ENCODE measurements around the gene EPHA3.
A peak's percentile ranks its signal among the peaks of the same experiment; 100 is the strongest.

EPHA3 gene

DNA sequence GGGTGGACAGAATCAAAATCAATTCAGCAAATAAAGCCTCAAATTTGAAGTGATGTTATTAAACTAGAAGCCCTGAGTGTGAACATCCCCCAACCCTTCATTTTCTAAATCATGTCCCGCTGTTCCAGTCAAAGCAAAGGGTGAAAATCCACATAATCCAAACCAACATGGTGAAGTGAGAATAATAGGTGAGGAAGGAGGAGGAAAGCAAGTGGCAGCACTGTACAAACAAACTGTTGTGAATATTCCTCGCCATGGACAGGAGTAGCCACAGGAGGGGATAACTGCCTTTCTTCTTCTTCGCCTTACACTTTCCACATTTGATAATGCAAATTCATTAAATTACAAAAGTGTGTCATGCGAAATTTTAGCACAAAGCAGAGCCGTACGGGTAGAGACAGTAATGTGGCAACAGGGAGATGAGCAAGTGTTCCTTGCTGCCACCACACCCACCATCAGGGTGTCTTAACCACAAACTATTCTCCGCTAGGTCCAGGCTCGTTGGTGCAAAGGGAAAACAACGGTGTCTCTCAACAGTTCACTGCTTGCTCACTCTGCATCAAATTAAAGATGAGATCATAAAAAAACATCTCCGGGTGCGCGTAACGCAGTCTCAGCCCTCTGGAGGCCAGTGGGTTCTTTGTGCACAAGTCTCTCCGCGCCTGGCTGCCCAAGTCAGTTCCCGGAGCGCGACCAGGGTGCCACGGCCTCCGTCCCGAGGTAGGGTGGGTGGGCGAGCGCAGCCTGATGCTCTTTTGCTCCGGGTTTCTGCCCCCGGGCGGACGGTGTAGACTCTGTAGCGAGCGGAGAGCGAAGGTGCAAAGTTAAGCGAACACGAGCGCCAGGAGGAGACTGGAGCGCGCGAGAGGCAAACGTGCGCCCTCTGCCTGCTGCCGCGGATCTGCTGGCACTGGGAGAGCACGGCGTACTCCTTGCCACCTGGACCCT is 6.7 kb downstream of the EPHA3 start (continued):
- peak; percentile 89 for TF ChIP-seq ZFP37 (tag by site-specific recombination; IDR thresholded peaks at IDR 0.05)
- peak; percentile 49; the same call in 1 of the 2 replicates for TF ChIP-seq ZNF394 (tag by site-specific recombination; IDR thresholded peaks at IDR 0.05; ENCODE audit: borderline replicate concordance)
- no peak for TF ChIP-seq ZNF248 (tag by site-specific recombination; IDR thresholded peaks at IDR 0.05)
- TF ChIP-seq ZNF423 (tag by site-specific recombination; IDR thresholded peaks at IDR 0.05) = peak; percentile 72
- TF ChIP-seq, protein P1, sequence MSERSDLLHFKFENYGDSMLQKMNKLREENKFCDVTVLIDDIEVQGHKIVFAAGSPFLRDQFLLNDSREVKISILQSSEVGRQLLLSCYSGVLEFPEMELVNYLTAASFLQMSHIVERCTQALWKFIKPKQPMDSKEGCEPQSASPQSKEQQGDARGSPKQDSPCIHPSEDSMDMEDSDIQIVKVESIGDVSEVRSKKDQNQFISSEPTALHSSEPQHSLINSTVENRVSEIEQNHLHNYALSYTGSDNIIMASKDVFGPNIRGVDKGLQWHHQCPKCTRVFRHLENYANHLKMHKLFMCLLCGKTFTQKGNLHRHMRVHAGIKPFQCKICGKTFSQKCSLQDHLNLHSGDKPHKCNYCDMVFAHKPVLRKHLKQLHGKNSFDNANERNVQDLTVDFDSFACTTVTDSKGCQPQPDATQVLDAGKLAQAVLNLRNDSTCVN (tag by site-specific recombination; optimal IDR thresholded peaks at IDR 0.05) = peak; percentile 90
- no peak for TF ChIP-seq ZNF138 (tag by site-specific recombination; IDR thresholded peaks at IDR 0.05; ENCODE audit: borderline replicate concordance)
- TF ChIP-seq ZNF292 (tag by site-specific recombination; IDR thresholded peaks at IDR 0.05; ENCODE audit: borderline replicate concordance, low read depth) = no peak
- TF ChIP-seq, protein P2, sequence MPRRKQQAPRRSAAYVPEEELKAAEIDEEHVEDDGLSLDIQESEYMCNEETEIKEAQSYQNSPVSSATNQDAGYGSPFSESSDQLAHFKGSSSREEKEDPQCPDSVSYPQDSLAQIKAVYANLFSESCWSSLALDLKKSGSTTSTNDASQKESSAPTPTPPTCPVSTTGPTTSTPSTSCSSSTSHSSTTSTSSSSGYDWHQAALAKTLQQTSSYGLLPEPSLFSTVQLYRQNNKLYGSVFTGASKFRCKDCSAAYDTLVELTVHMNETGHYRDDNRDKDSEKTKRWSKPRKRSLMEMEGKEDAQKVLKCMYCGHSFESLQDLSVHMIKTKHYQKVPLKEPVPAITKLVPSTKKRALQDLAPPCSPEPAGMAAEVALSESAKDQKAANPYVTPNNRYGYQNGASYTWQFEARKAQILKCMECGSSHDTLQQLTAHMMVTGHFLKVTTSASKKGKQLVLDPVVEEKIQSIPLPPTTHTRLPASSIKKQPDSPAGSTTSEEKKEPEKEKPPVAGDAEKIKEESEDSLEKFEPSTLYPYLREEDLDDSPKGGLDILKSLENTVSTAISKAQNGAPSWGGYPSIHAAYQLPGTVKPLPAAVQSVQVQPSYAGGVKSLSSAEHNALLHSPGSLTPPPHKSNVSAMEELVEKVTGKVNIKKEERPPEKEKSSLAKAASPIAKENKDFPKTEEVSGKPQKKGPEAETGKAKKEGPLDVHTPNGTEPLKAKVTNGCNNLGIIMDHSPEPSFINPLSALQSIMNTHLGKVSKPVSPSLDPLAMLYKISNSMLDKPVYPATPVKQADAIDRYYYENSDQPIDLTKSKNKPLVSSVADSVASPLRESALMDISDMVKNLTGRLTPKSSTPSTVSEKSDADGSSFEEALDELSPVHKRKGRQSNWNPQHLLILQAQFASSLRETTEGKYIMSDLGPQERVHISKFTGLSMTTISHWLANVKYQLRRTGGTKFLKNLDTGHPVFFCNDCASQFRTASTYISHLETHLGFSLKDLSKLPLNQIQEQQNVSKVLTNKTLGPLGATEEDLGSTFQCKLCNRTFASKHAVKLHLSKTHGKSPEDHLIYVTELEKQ (tag by site-specific recombination; IDR thresholded peaks at IDR 0.05; ENCODE audit: borderline replicate concordance) = no peak
- no peak for TF ChIP-seq ZNF354C (tag by site-specific recombination; IDR thresholded peaks at IDR 0.05; ENCODE audit: borderline replicate concordance, low read depth)
- TF ChIP-seq SETDB1 (IDR thresholded peaks at IDR 0.05; ENCODE audit: insufficient read length, low read length) = no peak
- TF ChIP-seq ZNF623 (tag by site-specific recombination; IDR thresholded peaks at IDR 0.05) = no peak
- TF ChIP-seq ZBTB6 (tag by site-specific recombination; IDR thresholded peaks at IDR 0.05) = no peak; the same call in 1 of the 2 replicates
- TF ChIP-seq MYNN (tag by site-specific recombination; IDR thresholded peaks at IDR 0.05; ENCODE audit: borderline replicate concordance) = no peak
- TF ChIP-seq ZEB2 (tag by site-specific recombination; IDR thresholded peaks at IDR 0.05) = peak; percentile 86
- TF ChIP-seq ZNF558 (tag by site-specific recombination; IDR thresholded peaks at IDR 0.05) = no peak
- no peak for TF ChIP-seq ZNF266 (tag by site-specific recombination; IDR thresholded peaks at IDR 0.05; ENCODE audit: low read depth)
- no peak for TF ChIP-seq ZNF449 (tag by site-specific recombination; IDR thresholded peaks at IDR 0.05)
- peak; percentile 19; the same call in 1 of the 2 replicates for TF ChIP-seq ZBTB48 (tag by site-specific recombination; IDR thresholded peaks at IDR 0.05)
- no peak for TF ChIP-seq ZNF221 (tag by site-specific recombination; IDR thresholded peaks at IDR 0.05; ENCODE audit: borderline replicate concordance)
- 0 out of 2 replicates have a peak, but pooled peaks have one; percentile 45 for TF ChIP-seq IKZF3 (tag by site-specific recombination; IDR thresholded peaks at IDR 0.05)
- peak; percentile 76 for TF ChIP-seq FEZF1 (tag by site-specific recombination; IDR thresholded peaks at IDR 0.05)
- 0 out of 2 replicates have a peak, but pooled peaks have one; percentile 18 for TF ChIP-seq KLF8 (tag by site-specific recombination; IDR thresholded peaks at IDR 0.05)
- TF ChIP-seq WT1 (tag by site-specific recombination; IDR thresholded peaks at IDR 0.05) = no peak
- TF ChIP-seq ZNF362 (tag by site-specific recombination; IDR thresholded peaks at IDR 0.05) = 0 out of 2 replicates have a peak, but pooled peaks have one; percentile 61
- TF ChIP-seq ZNF76 (tag by site-specific recombination; IDR thresholded peaks at IDR 0.05; ENCODE audit: borderline replicate concordance, low read depth) = no peak; the same call in 1 of the 2 replicates
- TF ChIP-seq, protein P3, sequence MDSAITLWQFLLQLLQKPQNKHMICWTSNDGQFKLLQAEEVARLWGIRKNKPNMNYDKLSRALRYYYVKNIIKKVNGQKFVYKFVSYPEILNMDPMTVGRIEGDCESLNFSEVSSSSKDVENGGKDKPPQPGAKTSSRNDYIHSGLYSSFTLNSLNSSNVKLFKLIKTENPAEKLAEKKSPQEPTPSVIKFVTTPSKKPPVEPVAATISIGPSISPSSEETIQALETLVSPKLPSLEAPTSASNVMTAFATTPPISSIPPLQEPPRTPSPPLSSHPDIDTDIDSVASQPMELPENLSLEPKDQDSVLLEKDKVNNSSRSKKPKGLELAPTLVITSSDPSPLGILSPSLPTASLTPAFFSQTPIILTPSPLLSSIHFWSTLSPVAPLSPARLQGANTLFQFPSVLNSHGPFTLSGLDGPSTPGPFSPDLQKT (IDR thresholded peaks at IDR 0.05; ENCODE audit: borderline replicate concordance, low read depth, low read length) = no peak
- peak; percentile 90 for TF ChIP-seq ZBTB17 (tag by site-specific recombination; IDR thresholded peaks at IDR 0.05)
